HG02763 (cell line): ENCODE results near the gene MRPL44.

Source experiments
- ATAC-seq: cut with Tn5 transposase; IDR thresholded peaks from one replicate; pipeline ENCODE4 v1.9.1; 2021; ENCODE audit warnings: mild to moderate bottlenecking, moderate library complexity; ENCODE audit not compliant: unreplicated experiment

MRPL44 gene

GRCh38 chr2:223957092-223957851, at the start of gene MRPL44:
Gene MRPL44, plus strand, starts transcription at chr2:223957463. Its CDS starts 10 bp downstream, at chr2:223957473.
- ATAC-seq: peak; percentile 92

- no peak for ATAC-seq
Measured at GRCh38 chr2:223908304-223908998, 48.8 kb upstream of the MRPL44 start.

GRCh38 chr2:223909001-223909741, 48.1 kb upstream of the MRPL44 start:
- ATAC-seq: no peak

- no peak for ATAC-seq
Measured at GRCh38 chr2:223914324-223914723, 42.9 kb upstream of the MRPL44 start.

GRCh38 chr2:223915071-223915470, 42.2 kb upstream of the MRPL44 start:
- no peak for ATAC-seq

- no peak for ATAC-seq
Measured at GRCh38 chr2:223916181-223916920, 40.9 kb upstream of the MRPL44 start.

GRCh38 chr2:223918671-223919134, 38.6 kb upstream of the MRPL44 start:
- no peak for ATAC-seq

GRCh38 chr2:223920109-223920508, 37.2 kb upstream of the MRPL44 start:
- ATAC-seq: no peak

GRCh38 chr2:223921204-223921603, 36.1 kb upstream of the MRPL44 start:
- ATAC-seq: no peak

GRCh38 chr2:223922308-223922707, 35.0 kb upstream of the MRPL44 start:
- ATAC-seq: no peak

GRCh38 chr2:223923976-223924375, 33.3 kb upstream of the MRPL44 start:
- no peak for ATAC-seq

GRCh38 chr2:223925106-223925505, 32.2 kb upstream of the MRPL44 start:
- ATAC-seq: no peak

GRCh38 chr2:223928113-223929006, 28.9 kb upstream of the MRPL44 start:
- ATAC-seq: no peak

- no peak for ATAC-seq
Measured at GRCh38 chr2:223929571-223930102, 27.6 kb upstream of the MRPL44 start.

- ATAC-seq: no peak
Measured at GRCh38 chr2:223930103-223930976, 26.9 kb upstream of the MRPL44 start.

- ATAC-seq: no peak
Measured at GRCh38 chr2:223932816-223933800, 24.2 kb upstream of the MRPL44 start.

GRCh38 chr2:223934870-223935269, 22.4 kb upstream of the MRPL44 start:
- ATAC-seq: no peak
